Gastrocnemius medialis (tissue), 4 donors: ENCODE measurements around the gene ZNF747.

Experiments used
- CTCF ChIP-seq, 5 experiments: fragments of 450-650 bp in 3 of 5; fragments of 200-600 bp in 2 of 5; sonication (generic) in 2 of 5; IDR thresholded peaks in 4 of 5; conservative IDR thresholded peaks in 1 of 5; 1 replicate in 4 of 5; 2 replicates in 1 of 5; pipeline ENCODE4 v1.5.1; 2016 to 2019; ENCODE audit warnings: antibody characterized with exemption in 5 of 5, mild to moderate bottlenecking in 3 of 5, moderate library complexity in 3 of 5
- POLR2A ChIP-seq, 2 donors: fragments of 450-650 bp; IDR thresholded peaks; one replicate each; pipeline ENCODE4 v1.6.1; 2017; ENCODE audit warnings: antibody characterized with exemption in 2 of 2, mild to moderate bottlenecking in 2 of 2, moderate library complexity in 2 of 2

- no peak for TF ChIP-seq CTCF (IDR thresholded peaks at IDR 0.05 in 4 of 5, conservative IDR thresholded peaks at IDR 0.05 in 1 of 5)
- TF ChIP-seq POLR2A (IDR thresholded peaks at IDR 0.05), result no peak
Measured at GRCh38 chr16:30527635-30528178, 7.0 kb downstream of the ZNF747 start.
